HG03280 (cell line): Measurements from ENCODE around the gene HS3ST3B1.

Experiments used
- ATAC-seq: cut with Tn5 transposase; IDR thresholded peaks from one replicate; pipeline ENCODE4 v1.9.1; 2021; ENCODE audit warnings: mild to moderate bottlenecking, moderate library complexity; ENCODE audit not compliant: unreplicated experiment

HS3ST3B1 gene

DNA sequence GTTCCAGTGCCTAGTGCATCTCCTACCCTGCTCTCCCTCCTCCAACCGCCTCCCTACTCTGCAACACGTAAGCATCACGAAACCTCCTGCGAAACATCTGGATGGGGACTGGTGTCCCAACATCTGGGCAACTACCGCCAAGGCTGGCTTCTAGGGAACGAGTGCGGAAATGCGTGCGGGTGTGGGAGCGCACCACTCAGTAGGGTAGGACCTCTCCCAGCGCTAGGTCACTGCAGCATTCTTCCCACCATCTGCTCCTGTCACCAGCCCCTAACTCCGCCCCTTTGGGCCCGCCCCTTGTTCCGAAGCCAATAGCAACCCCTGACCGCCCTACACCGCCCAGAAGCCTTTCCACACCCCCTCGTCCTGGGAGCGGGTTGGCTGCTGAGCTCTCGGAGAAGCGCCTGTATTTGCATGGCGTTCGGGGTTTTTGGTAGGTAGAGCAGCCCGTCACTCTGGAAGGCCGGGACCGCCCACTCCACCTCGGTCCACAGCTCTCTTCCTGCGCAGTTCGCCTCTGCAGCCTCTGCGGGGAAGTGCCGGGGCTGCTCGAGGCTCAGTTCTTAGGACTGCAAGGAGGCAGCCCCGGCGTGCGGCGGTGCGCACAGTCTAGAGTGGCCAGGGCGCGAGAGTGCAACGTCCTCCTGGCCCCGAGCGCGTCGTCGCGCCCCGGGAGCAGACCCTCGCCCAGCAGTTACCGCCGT lies at the start of gene HS3ST3B1:
TSS of gene HS3ST3B1 (plus strand) at position 507 of the 704 bp plus-strand sequence. CDS start 438 bp downstream, outside the sequence.
- ATAC-seq: peak; percentile 81

DNA sequence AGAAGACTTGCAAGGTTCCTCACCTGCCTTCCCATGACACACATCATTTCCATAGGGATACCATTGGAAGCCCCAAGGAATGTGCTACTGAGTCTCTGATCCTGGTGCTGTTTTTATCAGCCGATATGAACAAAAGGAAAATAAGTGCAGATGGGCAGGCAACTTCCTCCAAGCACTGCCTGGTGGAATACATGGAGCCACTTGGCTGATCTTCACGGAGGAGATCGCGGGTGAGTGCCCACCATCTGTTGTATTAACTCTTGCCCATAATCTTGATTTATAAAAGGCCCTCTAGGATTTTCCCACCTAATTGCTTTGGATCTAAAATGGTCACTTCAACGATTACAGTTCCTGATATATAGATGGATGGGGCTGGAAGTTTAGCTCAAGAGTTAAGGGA lies 39.5 kb upstream of the HS3ST3B1 start:
- no peak for ATAC-seq

DNA sequence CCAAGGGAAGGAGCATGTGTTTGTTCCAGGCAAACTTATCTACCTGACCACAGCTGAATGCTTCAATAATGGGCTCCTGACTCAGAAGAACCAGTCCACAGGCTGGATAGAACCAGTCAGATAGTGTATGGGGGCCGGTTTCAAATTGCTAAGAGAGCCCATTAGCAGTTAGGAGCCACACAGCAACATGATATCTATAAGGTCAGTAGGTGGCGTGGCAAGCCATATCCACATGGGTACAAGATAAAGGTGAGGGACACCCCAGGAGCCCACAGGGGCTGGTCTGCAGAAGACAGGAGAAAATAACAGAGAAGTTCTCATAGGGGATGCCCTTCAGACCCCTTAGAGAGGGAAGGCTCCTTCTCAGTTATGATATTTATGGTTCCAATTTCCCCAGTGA lies 32.6 kb upstream of the HS3ST3B1 start:
- no peak for ATAC-seq

DNA sequence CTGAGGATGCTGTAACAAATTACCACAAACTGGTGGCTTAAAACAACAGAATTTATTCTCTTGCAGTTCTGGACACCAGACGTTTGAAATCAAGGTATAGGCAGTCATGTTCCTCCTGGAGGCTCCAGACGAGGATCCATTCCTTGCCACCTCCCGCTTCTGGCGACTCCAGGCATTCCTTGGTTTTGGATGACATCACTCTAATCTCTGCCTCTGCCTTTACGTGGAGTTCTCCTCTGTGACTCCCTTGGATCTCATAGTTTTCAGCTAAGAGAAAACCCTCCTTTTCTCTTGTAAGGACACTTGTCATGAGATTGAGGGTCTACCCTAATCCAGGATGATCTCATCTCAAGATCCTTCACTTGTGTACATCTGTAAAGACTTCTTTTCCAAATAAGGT lies 31.4 kb upstream of the HS3ST3B1 start:
- ATAC-seq: no peak

- no peak for ATAC-seq
Measured at GRCh38 chr17:14270508-14270907, 30.4 kb upstream of the HS3ST3B1 start.

GRCh38 chr17:14276535-14277250 lies 24.2 kb upstream of the HS3ST3B1 start:
- no peak for ATAC-seq

DNA sequence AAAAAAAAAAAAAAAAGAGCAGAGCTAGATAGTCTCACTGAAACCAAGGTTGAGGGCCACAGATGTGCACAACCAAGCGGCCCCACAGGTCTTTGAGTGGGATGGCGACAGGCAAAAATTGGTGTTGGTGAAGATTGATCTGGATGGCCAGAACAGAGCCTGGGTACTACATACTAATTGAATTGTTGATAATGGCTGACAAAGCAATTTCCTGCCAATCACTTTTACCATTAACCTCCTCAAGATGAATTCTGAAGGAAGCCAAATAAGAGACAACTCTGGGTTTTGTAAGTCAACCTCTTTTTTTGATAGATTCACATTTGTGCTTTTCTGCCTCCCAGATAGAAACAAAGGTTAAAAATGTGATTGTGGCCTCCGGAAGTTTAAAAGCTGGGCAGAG lies 19.4 kb upstream of the HS3ST3B1 start:
- no peak for ATAC-seq

DNA sequence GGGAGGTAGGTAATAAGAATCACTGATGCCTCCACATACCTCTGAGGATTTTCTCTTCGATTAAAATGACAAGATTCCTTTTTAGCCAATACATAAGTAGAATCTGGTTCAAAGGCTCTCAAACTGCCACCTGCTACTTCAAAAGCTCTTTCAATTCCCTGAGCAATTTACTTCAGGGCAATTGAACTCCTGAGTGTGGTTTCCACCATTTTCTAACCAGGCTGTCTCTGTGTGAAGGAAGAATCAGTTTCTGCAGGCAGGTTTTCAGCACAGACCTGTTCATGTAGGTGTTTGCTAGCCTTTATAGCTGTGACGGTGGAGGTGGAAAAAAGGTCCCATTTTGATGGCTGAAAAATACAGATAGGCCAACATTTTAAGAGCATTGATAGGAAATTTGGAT lies 18.2 kb upstream of the HS3ST3B1 start:
- no peak for ATAC-seq

- no peak for ATAC-seq
Measured at GRCh38 chr17:14289162-14289561, 11.7 kb upstream of the HS3ST3B1 start.

DNA sequence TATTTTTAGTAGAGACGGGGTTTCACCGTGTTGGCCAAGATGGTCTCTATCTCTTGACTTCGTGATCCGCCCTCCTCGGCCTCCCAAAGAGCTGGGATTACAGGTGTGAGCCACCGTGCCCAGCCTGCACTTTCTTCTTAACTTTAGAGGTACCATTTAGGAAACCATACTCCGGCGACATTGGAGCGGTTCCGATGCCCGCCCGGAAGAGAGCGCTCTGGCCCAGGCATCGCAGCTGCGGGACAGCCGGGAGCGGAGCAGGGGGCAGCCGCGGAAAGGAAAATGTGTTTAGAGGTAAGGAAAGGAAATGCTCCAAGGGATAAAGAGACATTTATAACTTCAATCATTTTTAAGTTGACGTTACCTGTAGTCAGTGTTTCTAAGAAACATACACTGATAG lies 6.0 kb upstream of the HS3ST3B1 start:
- ATAC-seq: no peak

GRCh38 chr17:14295676-14296075 lies 5.2 kb upstream of the HS3ST3B1 start:
- no peak for ATAC-seq

DNA sequence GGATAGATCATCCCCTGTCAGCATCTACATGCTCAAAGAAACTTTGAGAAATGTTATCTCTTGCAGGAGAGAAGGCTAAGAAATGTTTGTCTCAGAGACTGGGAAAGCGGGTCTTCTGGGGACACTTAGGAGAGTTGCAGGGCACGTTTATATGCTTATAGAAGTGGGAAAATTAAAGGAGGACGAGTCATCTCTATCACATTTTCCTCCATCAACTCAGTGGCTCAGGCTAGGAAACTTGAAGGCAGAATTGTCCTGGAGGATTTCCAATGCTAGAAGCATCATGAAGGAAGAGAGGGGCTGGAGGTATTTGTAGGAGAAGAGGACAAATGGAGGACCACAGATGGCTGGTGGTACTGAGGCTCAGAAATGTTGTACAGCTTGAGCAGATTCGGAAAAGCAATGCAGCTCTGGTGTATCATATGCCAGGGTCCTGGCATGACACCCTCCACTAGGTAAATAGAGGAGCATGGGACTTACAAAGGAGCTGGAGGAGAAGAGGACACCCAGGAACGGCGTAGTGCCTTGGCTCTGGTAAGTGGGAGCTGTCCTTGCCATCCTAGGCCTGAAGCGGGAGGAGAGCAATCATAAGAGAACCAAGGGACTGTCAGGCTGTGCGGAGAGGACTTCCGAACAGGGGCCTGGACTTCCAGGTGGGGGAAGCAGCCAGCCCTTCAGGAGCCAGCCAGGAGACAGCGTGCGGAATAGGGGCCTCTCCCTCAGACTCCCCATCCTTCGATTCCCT lies 4.5 kb upstream of the HS3ST3B1 start:
- ATAC-seq: no peak

DNA sequence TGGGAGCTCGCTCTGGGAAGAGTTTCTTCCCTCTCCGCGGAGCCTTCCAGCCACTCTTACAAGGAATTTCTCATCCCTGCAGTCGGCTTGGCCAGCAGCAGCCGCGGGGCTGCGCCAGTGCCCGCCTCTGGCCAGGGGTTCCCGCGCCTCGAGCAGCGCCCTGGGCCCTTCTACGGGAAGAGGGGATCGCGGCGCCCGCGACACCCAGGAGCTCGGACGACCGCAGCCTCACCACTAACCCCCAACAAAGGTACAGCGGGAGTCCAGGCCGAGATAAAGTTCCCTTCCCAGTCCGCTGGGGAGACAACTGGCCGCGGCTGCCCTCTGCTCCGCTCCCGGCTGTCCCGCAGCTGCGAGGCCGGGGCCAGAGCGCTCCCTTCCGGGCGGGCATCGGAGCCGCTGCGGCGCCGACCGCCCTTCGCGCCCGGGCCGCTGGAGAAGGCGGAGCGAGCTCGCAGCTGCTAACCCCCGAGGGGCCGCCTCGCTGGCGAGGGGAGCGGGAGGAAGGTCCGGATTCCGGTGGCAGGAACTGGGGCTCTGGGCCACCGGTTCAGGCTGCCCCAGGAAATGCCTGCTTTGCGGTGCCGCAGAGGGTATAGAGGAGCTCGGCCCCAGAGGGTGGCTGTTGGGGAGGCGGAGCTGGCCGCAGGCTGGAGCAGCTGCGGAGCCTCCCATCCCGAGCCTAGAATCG lies 3.6 kb upstream of the HS3ST3B1 start:
- ATAC-seq: no peak

DNA sequence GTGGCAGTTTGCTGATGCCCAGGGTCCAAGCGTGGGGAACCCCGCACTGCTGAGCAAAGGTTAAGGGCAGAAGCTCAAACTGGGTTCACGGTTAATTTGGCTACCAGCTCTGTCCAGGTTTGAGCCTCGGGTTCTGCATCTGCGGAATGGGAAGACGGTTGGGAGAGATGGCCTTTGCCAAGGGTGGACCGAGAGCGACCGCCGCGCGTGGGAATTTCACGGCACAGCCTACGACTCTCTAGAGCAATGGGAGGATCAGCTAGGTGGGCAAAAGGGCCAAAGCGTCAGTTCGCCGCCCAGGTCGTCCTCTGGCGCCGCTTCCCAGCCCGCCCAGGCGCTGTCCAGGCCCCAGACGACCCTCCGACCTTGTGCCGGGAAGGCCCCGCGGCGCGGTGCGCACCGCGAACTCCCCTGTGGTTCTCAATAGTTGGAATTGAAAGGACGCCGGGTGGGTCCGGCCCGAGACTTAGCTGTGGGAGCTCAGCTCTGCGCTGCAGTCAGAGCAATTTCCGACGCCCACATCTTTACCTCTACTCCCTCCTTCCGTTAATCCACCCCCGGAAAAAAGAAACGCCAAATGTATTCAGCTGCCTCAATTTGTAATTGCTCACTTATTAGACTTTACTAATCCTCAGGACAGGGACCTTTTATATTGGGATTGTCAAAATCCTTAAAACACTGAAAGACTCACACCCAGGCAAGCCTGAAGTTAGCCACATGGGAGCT lies 2.5 kb upstream of the HS3ST3B1 start:
- no peak for ATAC-seq

- no peak for ATAC-seq
Measured at GRCh38 chr17:14298947-14299279, 2.0 kb upstream of the HS3ST3B1 start.

- ATAC-seq: no peak
Measured at GRCh38 chr17:14299280-14300141, 1.4 kb upstream of the HS3ST3B1 start.

DNA sequence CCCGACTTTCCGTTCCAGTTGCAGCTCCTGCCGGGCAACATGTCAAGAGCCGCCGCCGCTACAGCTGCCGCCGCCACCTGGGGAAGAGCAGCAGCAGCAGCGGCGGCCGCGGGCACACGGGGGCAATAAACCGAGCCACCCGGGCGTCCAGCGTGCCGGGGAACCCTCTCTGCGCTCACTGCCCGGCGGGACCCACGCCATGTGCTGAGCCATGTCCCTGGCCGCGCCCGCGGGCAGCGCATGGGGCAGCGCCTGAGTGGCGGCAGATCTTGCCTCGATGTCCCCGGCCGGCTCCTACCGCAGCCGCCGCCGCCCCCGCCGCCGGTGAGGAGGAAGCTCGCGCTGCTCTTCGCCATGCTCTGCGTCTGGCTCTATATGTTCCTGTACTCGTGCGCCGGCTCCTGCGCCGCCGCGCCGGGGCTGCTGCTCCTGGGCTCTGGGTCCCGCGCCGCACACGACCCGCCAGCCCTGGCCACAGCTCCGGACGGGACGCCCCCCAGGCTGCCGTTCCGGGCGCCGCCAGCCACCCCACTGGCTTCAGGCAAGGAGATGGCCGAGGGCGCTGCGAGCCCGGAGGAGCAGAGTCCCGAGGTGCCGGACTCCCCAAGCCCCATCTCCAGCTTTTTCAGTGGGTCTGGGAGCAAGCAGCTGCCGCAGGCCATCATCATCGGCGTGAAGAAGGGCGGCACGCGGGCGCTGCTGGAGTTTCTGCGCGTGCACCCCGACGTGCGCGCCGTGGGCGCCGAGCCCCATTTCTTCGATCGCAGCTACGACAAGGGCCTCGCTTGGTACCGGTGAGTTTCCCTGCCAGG lies 604 bp downstream of the HS3ST3B1 start:
- ATAC-seq: peak; percentile 4

DNA sequence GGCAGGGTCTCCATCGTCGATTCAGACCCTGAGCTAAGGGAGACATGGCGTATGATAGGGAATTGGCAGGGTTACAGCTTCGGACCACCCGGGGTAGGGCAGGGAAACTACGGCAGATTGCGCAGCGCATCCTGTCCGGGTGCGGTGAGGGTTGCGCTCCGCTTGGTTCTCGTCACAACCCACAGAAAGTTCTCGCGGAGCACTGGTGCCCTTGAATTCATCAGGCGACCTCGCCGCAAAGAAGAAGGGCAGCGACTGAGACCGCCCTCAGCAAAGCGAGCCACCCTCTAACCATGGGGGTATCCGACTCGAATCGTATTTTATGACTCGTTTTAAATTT lies 1.2 kb downstream of the HS3ST3B1 start:
- ATAC-seq: no peak
